Motor neuron (in vitro differentiated cells): Measurements from ENCODE around the gene HOXB9. TPM values are rescaled to one million over a fixed set of nuclear protein-coding genes. Genes with fewer than 3 reads are reported as not detected.

Experiments used
- ATAC-seq, 8 experiments: fragments of 200-7000 bp; cut with Tn5 transposase; replicated peaks in 6 of 8; 2 replicates each; pipeline ENCODE4 v1.8.0; 2021; ENCODE audit warnings: mild to moderate bottlenecking in 8 of 8, moderate library complexity in 8 of 8
- H3K27ac ChIP-seq, 2 donors: fragments of 250-450 bp; sonication (Bioruptor Pico); 2 replicates each; pipeline ENCODE4 v1.9.0; 2021; ENCODE audit warnings: antibody characterized with exemption in 2 of 2, mild to moderate bottlenecking in 2 of 2, moderate library complexity in 1 of 2
- H3K4me1 ChIP-seq, 2 donors: fragments of 250-450 bp; sonication (Bioruptor Pico); replicated peaks in 1 of 2; 2 replicates each; pipeline ENCODE4 v1.6.1; 2021; ENCODE audit warnings: antibody characterized with exemption in 2 of 2, mild to moderate bottlenecking in 2 of 2, moderate library complexity in 1 of 2
- H3K4me3 ChIP-seq, 5 donors: fragments of 250-450 bp; sonication (Bioruptor Pico); 2 replicates each; pipeline ENCODE4 v1.9.0; 2021; ENCODE audit warnings: antibody characterized with exemption in 5 of 5, mild to moderate bottlenecking in 5 of 5, moderate library complexity in 4 of 5
- WGBS, 10 experiments: fragments of 450-650 bp; shearing (Covaris generic); methylation state at CpG; one replicate each; pipeline ENCODE4 v1.0.0; 2022; 5-methylcytosine and 5-hydroxymethylcytosine counted together
- in situ Hi-C, 9 experiments: fragments of 400-800 bp; cut with MboI; loops; one replicate each; pipeline ENCODE4 v1.15.0; 2021; ENCODE audit warnings: low sequenced_read_pairs in 9 of 9, low pct_unique_long_range_greater_than_20kb in 2 of 9; ENCODE audit not compliant: unreplicated experiment in 9 of 9
- total RNA-seq, 8 experiments: library from RNA; unstranded; fragments of 300-600 nt; gene quantifications; 2 replicates each; pipeline versions ENCODE4 v1.2.3 to v1.2.4, GENCODE V29; 2022

The HOXB9 gene
- total RNA-seq, 8 experiments from 2014 or later, result 0.10 to 154 (median 67.8) TPM

GRCh38 chr17:48603959-48604769 lies 22.0 kb downstream of the HOXB9 start:
- peak overlapping the region; percentile 7 to 87 (median 40) for H3K4me3 ChIP-seq
- 0 to 57% (median 25%) methylated on average over 1 to 8 of the region's 21 CpGs; no CpG with 5 or more reads in 2 of the 10 experiments for WGBS, 10 experiments
- in situ Hi-C loops, result no loop called here
- peaks cover 57 to 87% of the 10 kb centered on the region in 2 donors for H3K4me1 ChIP-seq
- peak overlapping the region in 1 of 2 donors; percentile 68 for H3K27ac ChIP-seq
- ATAC-seq, result peak in 6 of 8 experiments; percentile 13 to 53 (median 25)

- 7 to 80% (median 23%) methylated on average over 3 to 12 of the region's 35 CpGs; no CpG with 5 or more reads in 3 of the 10 experiments for WGBS, 10 experiments
- Histone ChIP-seq H3K27ac (peak overlapping the region in 1 of 2 donors; percentile 68), H3K4me3 (peak overlapping the region; percentile 11 to 87 (median 40)), H3K4me1 (peaks cover 58 to 76% of the 10 kb centered on the region in 2 donors)
- ATAC-seq, result peak in 4 of 8 experiments; percentile 1 to 6 (median 4)
- in situ Hi-C loops, result no loop called here
These were observed 24.4 kb downstream of the HOXB9 start for GRCh38 chr17:48601539-48602425.

- ATAC-seq, result no peak
These were observed 25.0 kb downstream of the HOXB9 start for GRCh38 chr17:48601207-48601538.

GRCh38 chr17:48600244-48601098 lies 25.7 kb downstream of the HOXB9 start:
- Histone ChIP-seq H3K27ac (peak overlapping the region in 1 of 2 donors; percentile 68), H3K4me3 (peak overlapping the region in 4 of 5 donors; percentile 13 to 87 (median 61)), H3K4me1 (peaks cover 63 to 65% of the 10 kb centered on the region in 2 donors)
- ATAC-seq, result no peak
- WGBS, 10 experiments, result 19 to 83% (median 44%) methylated on average over 1 to 10 of the region's 17 CpGs; no CpG with 5 or more reads in 3 of the 10 experiments
- in situ Hi-C loops, result no loop called here

More at GRCh38 chr17:48601207-48601538, 25.0 kb downstream of the HOXB9 start:
- in situ Hi-C loops, result no loop called here
- WGBS, 10 experiments, result 40 to 88% (median 83%) methylated on average over 2 to 4 of the region's 4 CpGs; no CpG with 5 or more reads in 7 of the 10 experiments
- peaks cover 58 to 72% of the 10 kb centered on the region in 2 donors for H3K4me1 ChIP-seq
- H3K4me3 ChIP-seq, result peak overlapping the region; percentile 7 to 87 (median 40)
- H3K27ac ChIP-seq, result peak overlapping the region in 1 of 2 donors; percentile 68

- Histone ChIP-seq H3K4me1 (peaks cover 56 to 72% of the 10 kb centered on the region in 2 donors), H3K4me3 (peak overlapping the region in 4 of 5 donors; percentile 82 to 91 (median 85)), H3K27ac (peak overlapping the region in 1 of 2 donors; percentile 94)
- WGBS, 10 experiments, result 53 to 85% (median 66%) methylated on average over 2 to 5 of the region's 5 CpGs; no CpG with 5 or more reads in 2 of the 10 experiments
- no peak for ATAC-seq
- in situ Hi-C loops, result loop anchor here in 2 of 9 experiments (10.0 kb wide), 1 partner anchor 265 kb away; no protein-coding TSS in a partner anchor
These were observed 26.8 kb downstream of the HOXB9 start for GRCh38 chr17:48599354-48599753.

- H3K27ac ChIP-seq, result peak overlapping the region; percentile 83 to 94
- WGBS, 10 experiments, result 8 to 75% (median 27%) methylated on average over 1 to 5 of the region's 7 CpGs; no CpG with 5 or more reads in 2 of the 10 experiments
- in situ Hi-C loops, result loop anchor here in 2 of 9 experiments (10.0 kb wide), 1 partner anchor 264 kb away; no protein-coding TSS in a partner anchor
- H3K4me1 ChIP-seq, result peaks cover 49 to 70% of the 10 kb centered on the region in 2 donors
- ATAC-seq, result no peak
- peak overlapping the region; percentile 62 to 91 (median 83) for H3K4me3 ChIP-seq
These were observed 27.4 kb downstream of the HOXB9 start for GRCh38 chr17:48598736-48599135.

- peak; percentile 32 to 54 (median 45) for ATAC-seq
- WGBS, 10 experiments, result 0 to 15% (median 0%) methylated on average over 1 to 14 of the region's 68 CpGs; no CpG with 5 or more reads in 1 of the 10 experiments
- Histone ChIP-seq H3K4me1 (peaks cover 42 to 65% of the 10 kb centered on the region in 2 donors), H3K27ac (peak overlapping the region; percentile 83 to 94), H3K4me3 (peak overlapping the region; percentile 62 to 91 (median 83))
- in situ Hi-C loops, result loop anchor here in 2 of 9 experiments (10.0 kb wide), 1 partner anchor 263 kb away; no protein-coding TSS in a partner anchor
These were observed 28.2 kb downstream of the HOXB9 start for GRCh38 chr17:48597778-48598631.

GRCh38 chr17:48597528-48597777 lies 28.7 kb downstream of the HOXB9 start:
- Histone ChIP-seq H3K4me3 (peak overlapping the region; percentile 62 to 91 (median 83)), H3K27ac (peak overlapping the region; percentile 83 to 94), H3K4me1 (peaks cover 38 to 62% of the 10 kb centered on the region in 2 donors)
- in situ Hi-C loops, result loop anchor here in 2 of 9 experiments (10.0 kb wide), 1 partner anchor 263 kb away; no protein-coding TSS in a partner anchor
- WGBS, 10 experiments, result 0% methylated on average over 4 of the region's 16 CpGs; no CpG with 5 or more reads in 9 of the 10 experiments
- peak in 1 of 8 experiments; percentile 0 for ATAC-seq

GRCh38 chr17:48596735-48597527 lies 29.2 kb downstream of the HOXB9 start:
- 0 to 70% (median 7%) methylated on average over 2 to 5 of the region's 26 CpGs; no CpG with 5 or more reads in 5 of the 10 experiments for WGBS, 10 experiments
- ATAC-seq, result peak in 5 of 8 experiments; percentile 13 to 57 (median 49)
- in situ Hi-C loops, result loop anchor here in 2 of 9 experiments (10.0 kb wide), 1 partner anchor 262 kb away; no protein-coding TSS in a partner anchor

GRCh38 chr17:48596000-48596734 lies 30.0 kb downstream of the HOXB9 start:
- Histone ChIP-seq H3K4me3 (peak overlapping the region; percentile 62 to 91 (median 83)), H3K4me1 (peaks cover 25 to 51% of the 10 kb centered on the region in 2 donors), H3K27ac (peak overlapping the region; percentile 83 to 94)
- WGBS, 10 experiments, result 0 to 93% (median 1%) methylated on average over 2 to 18 of the region's 54 CpGs; no CpG with 5 or more reads in 5 of the 10 experiments
- in situ Hi-C loops, result loop anchor here in 2 of 9 experiments (10.0 kb wide), 1 partner anchor 261 kb away; no protein-coding TSS in a partner anchor
- ATAC-seq, result peak in 5 of 8 experiments; percentile 0 to 37 (median 19)

More at GRCh38 chr17:48596735-48597527, 29.2 kb downstream of the HOXB9 start:
- peak overlapping the region; percentile 83 to 94 for H3K27ac ChIP-seq
- H3K4me3 ChIP-seq, result peak overlapping the region; percentile 62 to 91 (median 83)
- peaks cover 33 to 57% of the 10 kb centered on the region in 2 donors for H3K4me1 ChIP-seq
